Measurements from ENCODE around the gene PTPRK.

DNA sequence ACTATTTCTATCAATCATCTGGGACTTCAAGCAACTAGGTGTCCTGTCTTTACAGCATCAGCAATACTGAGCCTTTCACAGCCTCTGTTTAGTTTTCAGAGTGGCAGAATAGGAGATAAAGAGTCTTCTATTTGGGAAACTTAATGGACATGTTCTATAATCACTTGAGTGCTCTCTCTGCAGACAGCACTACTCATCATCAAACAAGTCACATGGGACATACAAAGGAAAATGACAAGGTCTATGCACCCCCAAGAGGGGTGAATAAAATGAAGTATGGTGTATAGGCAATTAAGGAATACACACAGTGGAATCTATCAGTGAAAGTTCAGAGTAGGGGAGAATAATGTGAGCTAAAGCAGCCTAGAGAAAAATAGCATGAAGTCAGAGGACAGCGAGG is 381.7 kb downstream of the PTPRK start:
- TF ChIP-seq CTCF (conservative IDR thresholded peaks at IDR 0.05) = no peak
- no peak for TF ChIP-seq ZFX (IDR thresholded peaks at IDR 0.05)
